ENCODE measurements around the gene EPO. TPM values are rescaled to one million over a fixed set of nuclear protein-coding genes. Genes with fewer than 3 reads are reported as not detected.

Gene EPO
- total RNA-seq, 4 donors from 2014 or later: not detected

- Histone ChIP-seq H3K4me1 (peaks cover 0 to 15% (median 11%) of the 10 kb centered on the region in 3 donors), H3K27me3 (peaks cover 0 to 16% (median 0%) of the 10 kb centered on the region in 4 donors), H3K9me3 (no peaks in the 10 kb centered on the region), H3K36me3 (no peaks in the 10 kb centered on the region), H3K27ac (no peak overlapping the region), H3K4me3 (no peak overlapping the region)
- intact Hi-C loops (cut with DNase I): no loop called here
- DNase-seq: no peak
- TF ChIP-seq CTCF (IDR thresholded peaks at IDR 0.05) (no peak), POLR2A (IDR thresholded peaks at IDR 0.05) (no peak)
- WGBS, 2 donors: 76 to 79% methylated on average over 8 of the region's 8 CpGs
Measured at GRCh38 chr7:100728196-100728595, 7.9 kb downstream of the EPO start.

- DNase-seq: no peak
- intact Hi-C loops (cut with DNase I): no loop called here
- Histone ChIP-seq H3K27ac (no peak overlapping the region), H3K27me3 (no peaks in the 10 kb centered on the region), H3K36me3 (no peaks in the 10 kb centered on the region), H3K4me3 (no peak overlapping the region), H3K4me1 (peaks cover 0 to 11% (median 11%) of the 10 kb centered on the region in 3 donors), H3K9me3 (no peaks in the 10 kb centered on the region)
- TF ChIP-seq CTCF (IDR thresholded peaks at IDR 0.05): no peak
- no peak for TF ChIP-seq POLR2A (IDR thresholded peaks at IDR 0.05)
- WGBS, 2 donors: 38 to 60% methylated on average over 1 of the region's 3 CpGs
Measured at GRCh38 chr7:100730136-100730800, 10.0 kb downstream of the EPO start.

DNA sequence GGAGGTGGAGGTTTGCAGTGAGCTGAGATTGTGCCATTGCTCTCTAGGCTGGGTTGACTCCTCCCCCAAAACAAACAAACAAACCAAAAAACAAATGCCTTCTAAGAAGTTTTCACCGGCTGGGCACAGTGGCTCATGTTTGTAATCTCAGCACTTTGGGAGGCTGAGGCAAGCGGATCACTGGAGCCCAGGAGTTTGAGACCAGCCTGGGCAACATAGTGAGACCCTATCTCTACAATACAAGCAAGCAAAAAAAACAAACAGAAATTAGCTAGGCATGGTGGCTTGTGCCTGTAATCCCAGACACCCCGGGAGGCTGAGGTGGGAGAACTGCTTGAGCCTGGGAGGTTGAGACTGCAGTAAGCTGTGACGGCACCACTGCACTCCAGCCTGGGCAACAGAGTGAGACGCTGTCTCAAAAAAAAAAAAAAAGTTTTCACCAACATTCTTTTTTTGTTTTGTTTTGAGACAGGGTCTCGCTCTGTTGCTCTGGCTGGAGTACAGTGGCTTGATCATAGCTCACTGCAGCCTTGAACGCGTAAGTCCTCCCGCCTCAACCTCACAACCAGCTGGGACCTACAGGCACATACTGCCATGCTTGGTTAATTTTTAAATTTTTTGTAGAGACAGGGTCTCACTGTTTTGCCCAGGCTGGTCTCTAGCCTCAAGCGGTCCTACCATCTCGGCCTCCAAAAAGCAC lies 11.8 kb downstream of the EPO start:
- H3K4me1 ChIP-seq: no peaks in the 10 kb centered on the region
- H3K9me3 ChIP-seq: no peaks in the 10 kb centered on the region
- intact Hi-C loops (cut with DNase I): no loop called here
- H3K4me3 ChIP-seq: no peak overlapping the region
- 71 to 79% methylated on average over 7 to 11 of the region's 11 CpGs for WGBS, 2 donors
- TF ChIP-seq CTCF (IDR thresholded peaks at IDR 0.05) (no peak), POLR2A (IDR thresholded peaks at IDR 0.05) (no peak)
- H3K27me3 ChIP-seq: no peaks in the 10 kb centered on the region
- DNase-seq: no peak
- H3K27ac ChIP-seq: no peak overlapping the region
- no peaks in the 10 kb centered on the region for H3K36me3 ChIP-seq

GRCh38 chr7:100735730-100736129 lies 15.5 kb downstream of the EPO start:
- DNase-seq: no peak
- Histone ChIP-seq H3K4me1 (no peaks in the 10 kb centered on the region), H3K27me3 (no peaks in the 10 kb centered on the region), H3K27ac (no peak overlapping the region), H3K36me3 (no peaks in the 10 kb centered on the region), H3K4me3 (no peak overlapping the region), H3K9me3 (no peaks in the 10 kb centered on the region)
- TF ChIP-seq POLR2A (IDR thresholded peaks at IDR 0.05) (no peak), CTCF (IDR thresholded peaks at IDR 0.05) (no peak)
- intact Hi-C loops (cut with DNase I): no loop called here
- WGBS, 2 donors: 78 to 86% methylated on average over 1 to 6 of the region's 7 CpGs

GRCh38 chr7:100736671-100737070 lies 16.4 kb downstream of the EPO start:
- TF ChIP-seq CTCF (IDR thresholded peaks at IDR 0.05) (no peak), POLR2A (IDR thresholded peaks at IDR 0.05) (no peak)
- intact Hi-C loops (cut with DNase I): no loop called here
- H3K9me3 ChIP-seq: no peaks in the 10 kb centered on the region
- no peak for DNase-seq
- H3K36me3 ChIP-seq: no peaks in the 10 kb centered on the region
- H3K27me3 ChIP-seq: no peaks in the 10 kb centered on the region
- H3K27ac ChIP-seq: no peak overlapping the region
- H3K4me1 ChIP-seq: no peaks in the 10 kb centered on the region
- H3K4me3 ChIP-seq: no peak overlapping the region
- WGBS, 2 donors: 65% methylated on average over 4 of the region's 13 CpGs; no CpG with 5 or more reads in 1 of the 2 donors

Data from esophagus squamous epithelium (tissue), 5 donors.